HepG2 (cell line): ENCODE results near the gene LRSAM1. TPM values are rescaled to one million over a fixed set of nuclear protein-coding genes. Genes with fewer than 3 reads are reported as not detected.

ENCODE experiments used
- ATAC-seq: fragments of 200-7000 bp; cut with Tn5 transposase; 3 replicates; pipeline ENCODE4 v1.9.1; 2020; ENCODE audit warnings: mild to moderate bottlenecking, moderate library complexity
- BruUV-seq: library from RNA; stranded (reverse); fragments of 400-500 nt; replicated peaks from 2 replicates; lab custom pipeline; 2021; lab: Mats Ljungman, UMichigan
- CTCF ChIA-PET: fragments of 300-600 bp; formaldehyde crosslinking; extraction: SDS; loops from one replicate; lab custom pipeline; 2021; ENCODE audit warnings: low total read pairs, inconsistent platforms, low intra/inter-chr PET ratio; lab: Yijun Ruan, JAX
- POLR2A ChIA-PET: fragments of 350-600 bp; sonication (Branson Sonifier 250); formaldehyde crosslinking; loops from one replicate; lab custom pipeline; 2020; ENCODE audit warnings: antibody characterized with exemption, inconsistent platforms; lab: Yijun Ruan, JAX
- DNase-seq: peaks from one replicate; pipeline ENCODE4 v3.0.0-alpha.2; 2015; ENCODE audit warnings: low spot score
- FAIRE-seq: peaks from 3 replicates; lab custom pipeline; 2011; peaks lifted over from hg19 to GRCh38; lab: Jason Lieb, UNC
- H2AFZ ChIP-seq: one replicate; pipeline ENCODE4 v1.6.1; 2011; ENCODE audit warnings: low read length, inconsistent platforms
- H3K27ac ChIP-seq: fragments of 300-600 bp; 3 replicates; pipeline ENCODE4 v1.8.0; 2011; ENCODE audit warnings: mixed run types, mild to moderate bottlenecking, mixed read lengths, low read length, inconsistent platforms; ENCODE audit not compliant: insufficient read depth; ENCODE audit errors: extremely low read length
- H3K27me3 ChIP-seq, 2 experiments: fragments of 200-600 bp in 1 of 2; 2 replicates in 1 of 2; 3 replicates in 1 of 2; pipeline versions ENCODE4 v1.6.0 to v1.8.0; 2011; ENCODE audit warnings: low read length in 2 of 2, mild to moderate bottlenecking in 2 of 2, moderate library complexity in 2 of 2, inconsistent platforms in 1 of 2; ENCODE audit not compliant: insufficient read depth in 2 of 2, control insufficient read depth in 1 of 2
- H3K36me3 ChIP-seq, 2 experiments: fragments of 200-600 bp in 1 of 2; replicated peaks in 1 of 2; 2 replicates in 1 of 2; 3 replicates in 1 of 2; pipeline versions ENCODE4 v1.5.1 to v1.8.0; 2011; ENCODE audit warnings: low read length in 2 of 2, inconsistent platforms in 1 of 2; ENCODE audit not compliant: insufficient read depth in 2 of 2, control insufficient read depth in 1 of 2
- H3K4me1 ChIP-seq: 2 replicates; pipeline ENCODE4 v1.5.1; 2012; ENCODE audit warnings: low read length, inconsistent platforms; ENCODE audit not compliant: insufficient read depth
- H3K4me2 ChIP-seq: 2 replicates; pipeline ENCODE4 v1.6.0; 2011; ENCODE audit warnings: low read depth, low read length, inconsistent platforms
- H3K4me3 ChIP-seq, 3 experiments: fragments of 200-600 bp in 1 of 3; sonication (generic), shearing (Covaris generic) in 1 of 3; replicated peaks in 1 of 3; 2 replicates each; pipeline ENCODE4 v1.5.1; 2011 to 2016; ENCODE audit warnings: low read length in 3 of 3, inconsistent platforms in 2 of 3, low read depth in 2 of 3, mild to moderate bottlenecking in 2 of 3, control low read depth in 1 of 3, mixed read lengths in 1 of 3; ENCODE audit not compliant: insufficient read depth in 1 of 3
- H3K79me2 ChIP-seq: one replicate; pipeline ENCODE4 v1.6.1; 2011; ENCODE audit warnings: low read length, inconsistent platforms; ENCODE audit not compliant: insufficient read depth
- H3K9ac ChIP-seq: 2 replicates; pipeline ENCODE4 v1.6.0; 2011; ENCODE audit warnings: mild to moderate bottlenecking, low read depth, low read length, inconsistent platforms; ENCODE audit not compliant: insufficient read depth
- H3K9me3 ChIP-seq: 2 replicates; pipeline ENCODE4 v1.5.1; 2012; ENCODE audit warnings: mild to moderate bottlenecking, low read length
- H4K20me1 ChIP-seq: 2 replicates; pipeline ENCODE4 v1.6.0; 2011; ENCODE audit warnings: inconsistent platforms, mild to moderate bottlenecking, low read length, moderate library complexity; ENCODE audit not compliant: insufficient read depth
- BRF2 ChIP-seq: sonication (generic); formaldehyde crosslinking; IDR thresholded peaks from 2 replicates; pipeline ENCODE4 v1.8.1; 2022; ENCODE audit warnings: mild to moderate bottlenecking, missing genetic modification reagents
- CHCHD3 ChIP-seq: sonication (generic); formaldehyde crosslinking; IDR thresholded peaks from 2 replicates; pipeline ENCODE4 v1.8.0; 2022; ENCODE audit warnings: mild to moderate bottlenecking, missing genetic modification reagents, moderate library complexity
- PAF1 ChIP-seq: IDR thresholded peaks from 2 replicates; pipeline ENCODE4 v1.6.1; 2016; ENCODE audit warnings: missing genetic modification reagents, missing compliant biosample characterization
- POGK ChIP-seq: sonication (generic); formaldehyde crosslinking; conservative IDR thresholded peaks from 2 replicates; pipeline ENCODE4 v1.8.0; 2022; ENCODE audit warnings: mild to moderate bottlenecking, moderate library complexity, missing genetic modification reagents
- POLR2AphosphoS5 ChIP-seq: IDR thresholded peaks from 2 replicates; pipeline ENCODE4 v1.6.1; 2012; ENCODE audit warnings: low read depth, low read length
- RBFOX2 ChIP-seq: fragments of 200-400 bp; formaldehyde crosslinking; IDR thresholded peaks from 2 replicates; pipeline ENCODE4 v1.6.1; 2017; ENCODE audit warnings: low read depth, mild to moderate bottlenecking, low read length
- SMAD3 ChIP-seq: sonication (generic); formaldehyde crosslinking; IDR thresholded peaks from 2 replicates; pipeline ENCODE4 v1.4.0; 2020; ENCODE audit warnings: missing genetic modification reagents
- SSRP1 ChIP-seq: IDR thresholded peaks from 2 replicates; pipeline ENCODE4 v1.6.1; 2016; ENCODE audit warnings: control low read depth
- ZBTB44 ChIP-seq: sonication (generic); formaldehyde crosslinking; IDR thresholded peaks from 2 replicates; pipeline ENCODE4 v1.4.0; 2020; ENCODE audit warnings: missing genetic modification reagents
- ZNF687 ChIP-seq: sonication (generic); formaldehyde crosslinking; IDR thresholded peaks from 2 replicates; pipeline ENCODE4 v1.5.1; 2020; ENCODE audit warnings: mild to moderate bottlenecking, missing genetic modification reagents, moderate library complexity
- ZSCAN9 ChIP-seq: IDR thresholded peaks from 2 replicates; pipeline ENCODE4 v1.6.1; 2016; ENCODE audit warnings: borderline replicate concordance
- WGBS: methylation state at CpG from one replicate; pipeline ENCODE4 v1.1.6; 2017; ENCODE audit warnings: low lambda C conversion rate; 5-methylcytosine and 5-hydroxymethylcytosine counted together
- in situ Hi-C: cut with HindIII; loops from 2 replicates; pipeline ENCODE4 v1.10.0; 2017; ENCODE audit warnings: low pct_unique_long_range_greater_than_20kb; ENCODE audit not compliant: extremely low pct_ligation_motif_present
- intact Hi-C: fragments of 100-400 bp; cut with micrococcal nuclease; formaldehyde crosslinking; loops from one replicate; pipeline ENCODE4 v1.10.0; 2022; ENCODE audit not compliant: unreplicated experiment
- polyA plus RNA-seq, 8 experiments: library from polyadenylated mRNA; depleted of rRNA in 3 of 8; stranded (reverse) in 7 of 8; unstranded in 1 of 8; fragments of >200 nt; fragmentation: Illumina TruSeq in 4 of 8; extraction: Trizol in 4 of 8; gene quantifications; 2 replicates each; pipeline versions ENCODE4 v1.2.1 to v1.2.3, GENCODE V29; 2011 to 2016; ENCODE audit warnings: low read depth in 4 of 8, missing spikeins in 1 of 8, mixed read lengths in 1 of 8; ENCODE audit not compliant: insufficient read depth in 1 of 8
- total RNA-seq, 5 experiments: library from RNA; depleted of rRNA; stranded (reverse); fragments of >200 nt; fragmentation: Illumina TruSeq; extraction: Trizol; gene quantifications; 2 replicates each; pipeline ENCODE4 v1.2.3, GENCODE V29; 2016; ENCODE audit warnings: low read depth in 1 of 5
- TF ChIP-seq, protein P1 (sequence below): sonication (generic); formaldehyde crosslinking; IDR thresholded peaks from 2 replicates; pipeline ENCODE4 v1.4.0; 2020; ENCODE audit warnings: missing genetic modification reagents

The LRSAM1 gene
- total and polyA plus RNA-seq, 2 of the 13 experiments (the other 11 are each of a cell fraction or from before 2014, with no cell fraction given), result 8.7 to 10.2 TPM

DNA sequence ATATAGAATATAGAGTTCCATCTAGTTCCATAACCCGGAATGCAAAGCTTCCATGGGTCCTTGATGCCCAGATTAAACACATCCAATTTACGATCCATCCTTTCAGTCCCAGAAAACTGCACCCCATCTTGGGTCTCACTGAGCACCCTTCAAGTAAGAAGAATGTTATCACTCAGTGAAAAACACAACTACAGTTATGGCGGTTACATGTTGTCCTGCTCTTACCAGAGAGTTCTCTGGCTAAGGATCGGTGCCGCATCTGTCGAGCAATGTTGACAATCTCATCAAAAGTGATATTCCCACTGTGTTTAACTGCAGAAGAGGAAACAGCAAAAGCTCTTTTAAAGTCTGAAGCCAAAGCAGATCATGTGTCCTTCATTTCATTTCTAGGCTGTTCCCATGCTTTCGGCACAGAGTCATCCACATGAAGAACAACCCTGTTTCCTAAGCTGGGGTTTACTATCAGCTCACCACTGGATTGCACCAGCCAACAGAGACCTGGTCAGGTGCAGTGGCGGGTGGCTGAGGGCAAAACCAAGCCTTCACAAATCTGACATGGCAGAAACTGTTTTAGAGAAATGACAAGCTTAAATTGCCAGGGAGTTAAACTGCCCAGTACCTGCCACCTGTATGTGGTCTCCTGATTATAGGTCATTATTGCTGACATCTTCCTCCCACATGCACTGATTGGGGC is 3.1 kb upstream of the LRSAM1 start:
- H3K9ac ChIP-seq, result no peak overlapping the region
- no TSS peak for BruUV-seq
- TF ChIP-seq POLR2AphosphoS5 (peak; percentile 23; the same call in 1 of the 2 replicates), BRF2 (CRISPR knock-in tag) (no peak), SMAD3 (no peak), POGK (no peak), ZNF687 (no peak), RBFOX2 (peak; percentile 17; the same call in 1 of the 2 replicates), ZSCAN9 (CRISPR knock-in tag) (no peak), SSRP1 (CRISPR knock-in tag) (0 out of 2 replicates have a peak, but pooled peaks have one; percentile 77), ZBTB44 (no peak), CHCHD3 (CRISPR knock-in tag) (no peak), PAF1 (CRISPR knock-in tag) (no peak)
- TF ChIP-seq, protein P1, sequence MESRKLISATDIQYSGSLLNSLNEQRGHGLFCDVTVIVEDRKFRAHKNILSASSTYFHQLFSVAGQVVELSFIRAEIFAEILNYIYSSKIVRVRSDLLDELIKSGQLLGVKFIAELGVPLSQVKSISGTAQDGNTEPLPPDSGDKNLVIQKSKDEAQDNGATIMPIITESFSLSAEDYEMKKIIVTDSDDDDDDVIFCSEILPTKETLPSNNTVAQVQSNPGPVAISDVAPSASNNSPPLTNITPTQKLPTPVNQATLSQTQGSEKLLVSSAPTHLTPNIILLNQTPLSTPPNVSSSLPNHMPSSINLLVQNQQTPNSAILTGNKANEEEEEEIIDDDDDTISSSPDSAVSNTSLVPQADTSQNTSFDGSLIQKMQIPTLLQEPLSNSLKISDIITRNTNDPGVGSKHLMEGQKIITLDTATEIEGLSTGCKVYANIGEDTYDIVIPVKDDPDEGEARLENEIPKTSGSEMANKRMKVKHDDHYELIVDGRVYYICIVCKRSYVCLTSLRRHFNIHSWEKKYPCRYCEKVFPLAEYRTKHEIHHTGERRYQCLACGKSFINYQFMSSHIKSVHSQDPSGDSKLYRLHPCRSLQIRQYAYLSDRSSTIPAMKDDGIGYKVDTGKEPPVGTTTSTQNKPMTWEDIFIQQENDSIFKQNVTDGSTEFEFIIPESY (CRISPR knock-in tag), result 0 out of 2 replicates have a peak, but pooled peaks have one; percentile 33

More for the DNA sequence above, 3.1 kb upstream of the LRSAM1 start:
- Histone ChIP-seq H3K4me1 (peaks cover 35% of the 10 kb centered on the region), H3K27ac (peak overlapping the region; percentile 7), H3K79me2 (peaks cover 35% of the 10 kb centered on the region), H3K9me3 (no peaks in the 10 kb centered on the region), H3K36me3 (peaks cover 12 to 63% of the 10 kb centered on the region in 2 experiments), H3K4me2 (peak overlapping the region; percentile 89), H2AFZ (no peak overlapping the region), H4K20me1 (peaks cover 45% of the 10 kb centered on the region), H3K4me3 (no peak overlapping the region; a peak in 1 of 6 replicates), H3K27me3 (no peaks in the 10 kb centered on the region; a peak in 1 of 5 replicates)
- DNase-seq, result no peak
- CTCF ChIA-PET, result no interaction called here
- 86% methylated on average over 7 of the region's 8 CpGs for WGBS
- POLR2A ChIA-PET, result interaction anchor here (0.6 to 2.2 kb wide), 3 partner anchors 20 to 60 kb away, joined by 3 to 7 read pairs (median 3); partner anchors contain the start of gene SLC2A8
- intact Hi-C loops (no loop called here), in situ Hi-C loops (no loop called here)
- no peak for FAIRE-seq
- no peak for ATAC-seq
